Tibial nerve (tissue), 4 donors: ENCODE measurements around the gene POLR1B.

Experiments used
- EP300 ChIP-seq, 2 donors: sonication (generic); formaldehyde crosslinking; IDR thresholded peaks; one replicate each; pipeline ENCODE4 v1.6.1; 2017; ENCODE audit warnings: antibody characterized with exemption in 2 of 2, mild to moderate bottlenecking in 1 of 2
- POLR2A ChIP-seq, 2 donors: fragments of 450-650 bp; IDR thresholded peaks; one replicate each; pipeline ENCODE4 v1.6.1; 2017; ENCODE audit warnings: antibody characterized with exemption in 2 of 2, mild to moderate bottlenecking in 2 of 2, moderate library complexity in 2 of 2
- TF ChIP-seq, protein P1 (sequence below), 5 experiments: fragments of 200-600 bp in 3 of 5; fragments of 450-650 bp in 2 of 5; sonication (generic) in 3 of 5; IDR thresholded peaks; one replicate each; pipeline ENCODE4 v1.5.1; 2016 to 2019; ENCODE audit warnings: antibody characterized with exemption in 5 of 5, mild to moderate bottlenecking in 3 of 5, moderate library complexity in 2 of 5

DNA sequence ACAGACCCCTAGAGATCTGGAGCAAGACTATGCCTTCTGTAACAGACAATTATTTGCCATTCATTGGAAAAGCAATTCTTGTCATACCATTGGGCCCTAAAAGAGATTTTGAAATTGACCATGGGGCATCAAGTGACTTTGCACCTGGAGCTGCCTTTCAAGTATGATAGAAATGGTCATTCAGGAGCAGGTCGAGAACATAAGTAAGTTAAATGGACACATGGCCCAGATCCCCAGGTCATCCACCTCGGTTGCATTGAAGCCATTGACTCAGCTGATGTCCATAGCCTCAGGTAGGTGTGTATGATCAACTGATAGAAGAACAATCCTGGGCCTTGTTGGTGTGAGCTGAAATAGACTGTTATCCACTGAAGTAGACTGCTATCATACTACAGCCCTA lies 61.5 kb downstream of the POLR1B start:
- TF ChIP-seq, protein P1, sequence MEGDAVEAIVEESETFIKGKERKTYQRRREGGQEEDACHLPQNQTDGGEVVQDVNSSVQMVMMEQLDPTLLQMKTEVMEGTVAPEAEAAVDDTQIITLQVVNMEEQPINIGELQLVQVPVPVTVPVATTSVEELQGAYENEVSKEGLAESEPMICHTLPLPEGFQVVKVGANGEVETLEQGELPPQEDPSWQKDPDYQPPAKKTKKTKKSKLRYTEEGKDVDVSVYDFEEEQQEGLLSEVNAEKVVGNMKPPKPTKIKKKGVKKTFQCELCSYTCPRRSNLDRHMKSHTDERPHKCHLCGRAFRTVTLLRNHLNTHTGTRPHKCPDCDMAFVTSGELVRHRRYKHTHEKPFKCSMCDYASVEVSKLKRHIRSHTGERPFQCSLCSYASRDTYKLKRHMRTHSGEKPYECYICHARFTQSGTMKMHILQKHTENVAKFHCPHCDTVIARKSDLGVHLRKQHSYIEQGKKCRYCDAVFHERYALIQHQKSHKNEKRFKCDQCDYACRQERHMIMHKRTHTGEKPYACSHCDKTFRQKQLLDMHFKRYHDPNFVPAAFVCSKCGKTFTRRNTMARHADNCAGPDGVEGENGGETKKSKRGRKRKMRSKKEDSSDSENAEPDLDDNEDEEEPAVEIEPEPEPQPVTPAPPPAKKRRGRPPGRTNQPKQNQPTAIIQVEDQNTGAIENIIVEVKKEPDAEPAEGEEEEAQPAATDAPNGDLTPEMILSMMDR (IDR thresholded peaks at IDR 0.05), result no peak
- TF ChIP-seq EP300 (IDR thresholded peaks at IDR 0.05) (no peak), POLR2A (IDR thresholded peaks at IDR 0.05) (no peak)
